Tibial nerve (tissue), 4 donors: ENCODE data around the gene SAPCD2. TPM values are rescaled to one million over a fixed set of nuclear protein-coding genes. Genes with fewer than 3 reads are reported as not detected.
A peak's percentile ranks its signal among the peaks of the same experiment; 100 is the strongest.

ENCODE experiments used
- DNase-seq, 2 donors: peaks; one replicate each; pipeline ENCODE4 v3.0.0-alpha.2; 2019; ENCODE audit warnings: low spot score in 2 of 2
- H3K27ac ChIP-seq, 4 donors: fragments of 200-600 bp; sonication (generic) in 3 of 4; one replicate each; pipeline ENCODE4 v1.5.1; 2017 to 2019; ENCODE audit warnings: mild to moderate bottlenecking in 1 of 4
- H3K27me3 ChIP-seq, 2 donors: fragments of 200-600 bp; sonication (generic) in 1 of 2; one replicate each; pipeline versions ENCODE4 v1.5.1 to v1.6.0; 2017 to 2019
- H3K36me3 ChIP-seq, 3 donors: fragments of 200-600 bp; sonication (generic); one replicate each; pipeline ENCODE4 v1.5.1; 2018 to 2019
- H3K4me1 ChIP-seq, 4 donors: fragments of 200-600 bp; sonication (generic) in 3 of 4; one replicate each; pipeline ENCODE4 v1.5.1; 2017 to 2019
- H3K4me3 ChIP-seq, 4 donors: fragments of 200-600 bp; sonication (generic) in 3 of 4; one replicate each; pipeline ENCODE4 v1.5.1; 2017 to 2019; ENCODE audit warnings: mild to moderate bottlenecking in 1 of 4, moderate library complexity in 1 of 4
- H3K9me3 ChIP-seq, 4 donors: fragments of 200-600 bp; sonication (generic) in 3 of 4; one replicate each; pipeline ENCODE4 v1.5.1; 2017 to 2019
- CTCF ChIP-seq, 5 experiments: fragments of 200-600 bp in 3 of 5; fragments of 450-650 bp in 2 of 5; sonication (generic) in 3 of 5; IDR thresholded peaks; one replicate each; pipeline ENCODE4 v1.5.1; 2016 to 2019; ENCODE audit warnings: antibody characterized with exemption in 5 of 5, mild to moderate bottlenecking in 3 of 5, moderate library complexity in 2 of 5
- EP300 ChIP-seq, 2 donors: sonication (generic); formaldehyde crosslinking; IDR thresholded peaks; one replicate each; pipeline ENCODE4 v1.6.1; 2017; ENCODE audit warnings: antibody characterized with exemption in 2 of 2, mild to moderate bottlenecking in 1 of 2
- POLR2A ChIP-seq, 2 donors: fragments of 450-650 bp; IDR thresholded peaks; one replicate each; pipeline ENCODE4 v1.6.1; 2017; ENCODE audit warnings: antibody characterized with exemption in 2 of 2, mild to moderate bottlenecking in 2 of 2, moderate library complexity in 2 of 2
- WGBS, 2 donors: methylation state at CpG; one replicate each; pipeline ENCODE4 v1.1.5; 2018; 5-methylcytosine and 5-hydroxymethylcytosine counted together
- small RNA-seq: library from RNA; depleted of rRNA; stranded (forward); fragments of <200 nt; gene quantifications from one replicate; pipeline ENCODE3, GENCODE V24; 2016
- total RNA-seq, 4 donors: library from RNA; depleted of rRNA; stranded (reverse); fragments of >200 nt; gene quantifications; one replicate each; pipeline ENCODE4 v1.1.0, GENCODE V29; 2016

Gene SAPCD2
- total RNA-seq, 4 donors from 2014 or later, result 0.22 to 0.90 TPM; not detected in 2

DNA sequence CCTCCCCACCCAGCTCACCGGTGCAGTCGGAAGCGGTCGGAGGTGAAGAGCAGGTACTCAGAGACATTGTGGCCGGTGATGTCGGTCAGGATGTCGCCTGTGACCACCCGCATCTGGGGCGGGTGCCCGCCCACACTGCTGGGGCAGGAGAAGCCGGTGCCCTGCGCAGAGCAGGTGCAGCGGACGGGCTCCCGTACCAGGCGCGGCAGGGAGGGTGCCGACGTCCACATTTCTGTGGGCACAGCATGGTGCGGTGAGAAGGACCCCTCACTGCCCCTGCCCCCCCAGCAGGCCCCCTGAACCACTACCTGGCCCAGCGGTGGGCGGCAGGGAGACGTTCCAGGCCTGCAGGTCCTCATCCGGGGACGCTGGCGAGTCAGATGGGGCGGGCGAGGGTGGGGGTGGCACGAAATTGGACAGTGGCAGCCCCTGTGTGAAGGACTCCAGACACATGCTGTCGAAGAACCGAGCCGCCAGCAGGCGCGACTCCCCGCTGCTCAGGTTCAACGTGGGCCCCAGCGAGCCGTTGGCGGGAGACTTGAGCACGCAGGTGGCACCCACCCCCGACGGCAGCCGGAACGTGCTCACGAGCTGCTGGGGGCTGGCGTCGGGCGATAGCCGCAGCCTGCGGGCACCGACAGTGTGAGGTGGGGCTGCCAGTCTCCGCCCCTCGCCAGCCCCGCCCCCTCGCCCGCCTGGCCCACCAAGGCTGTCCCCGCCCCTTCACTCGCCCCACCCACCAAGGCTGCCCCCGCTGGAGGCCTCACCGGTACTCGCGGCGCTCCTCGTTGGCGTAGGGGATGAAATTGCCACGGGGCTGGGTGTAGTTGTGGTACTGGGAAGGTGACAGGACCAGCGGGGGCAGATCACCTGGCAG, 57.4 kb downstream of the SAPCD2 start:
- no peaks in the 10 kb centered on the region for H3K9me3 ChIP-seq

More for the DNA sequence above, 57.4 kb downstream of the SAPCD2 start:
- peak overlapping the region in 1 of 4 donors; percentile 14 for H3K27ac ChIP-seq
- peaks cover 4 to 100% (median 26%) of the 10 kb centered on the region in 3 donors for H3K36me3 ChIP-seq
- H3K4me3 ChIP-seq, result no peak overlapping the region
- WGBS, 2 donors, result 88 to 91% methylated on average over 36 to 44 of the region's 67 CpGs
- H3K27me3 ChIP-seq, result no peaks in the 10 kb centered on the region
- no peak for TF ChIP-seq POLR2A (IDR thresholded peaks at IDR 0.05)
- no peak for TF ChIP-seq EP300 (IDR thresholded peaks at IDR 0.05)
- no peak for TF ChIP-seq CTCF (IDR thresholded peaks at IDR 0.05)
- DNase-seq, result no peak
- peaks cover 0 to 4% (median 0%) of the 10 kb centered on the region in 4 donors for H3K4me1 ChIP-seq

Small RNA genes lying within 50 kb of the gene (small RNA-seq; reads per million reads assigned to genes)
- not detected for gene RF00153

Other genes starting within 250 kb of the SAPCD2 start
- gene AJM1, start 228.1 kb downstream of the SAPCD2 start, total RNA-seq, result 1 to 10 TPM; 2.0 to 3.9 (median 3.7) TPM
- gene PHPT1, start 221.1 kb downstream of the SAPCD2 start, total RNA-seq, result 10 to 100 TPM; 42.6 to 71.0 (median 66.7) TPM
- 1 to 10 TPM; 1.5 to 8.1 (median 4.4) TPM for gene MAMDC4, start 218.2 kb downstream of the SAPCD2 start, total RNA-seq
- gene EDF1, start 204.2 kb downstream of the SAPCD2 start, total RNA-seq, result 100 to 1,000 TPM; 251 to 337 (median 266) TPM
- gene TRAF2, start 184.0 kb downstream of the SAPCD2 start, total RNA-seq, result 10 to 100 TPM in 3 of 4 donors, 1 to 10 TPM in 1; 5.0 to 10.8 (median 10.6) TPM
- 100 to 1,000 TPM; 138 to 227 (median 193) TPM for gene FBXW5, start 125.8 kb downstream of the SAPCD2 start, total RNA-seq
- gene C8G, start 125.3 kb downstream of the SAPCD2 start, total RNA-seq, result 1 to 10 TPM in 2 of 4 donors, not detected in 2; 3.3 to 5.1 TPM
- 10 to 100 TPM in 2 of 4 donors, 1 to 10 TPM in 2; 2.4 to 16.8 (median 7.8) TPM for gene LCN12, start 118.3 kb downstream of the SAPCD2 start, total RNA-seq
- gene PTGDS, start 93.1 kb downstream of the SAPCD2 start, total RNA-seq, result 1,000 to 10,000 TPM; 1,059 to 8,972 (median 6,550) TPM
- 10 to 100 TPM; 14.7 to 86.3 (median 64.3) TPM for gene LCNL1, start 87.6 kb downstream of the SAPCD2 start, total RNA-seq
- gene PAXX, start 78.1 kb downstream of the SAPCD2 start, total RNA-seq, result 100 to 1,000 TPM in 1 of 4 donors, 10 to 100 TPM in 3; 65.7 to 142 (median 68.9) TPM
- 100 to 1,000 TPM in 1 of 4 donors, 10 to 100 TPM in 2, 1 to 10 TPM in 1; 1.2 to 120 (median 38.0) TPM for gene CLIC3, start 74.0 kb downstream of the SAPCD2 start, total RNA-seq
- gene ABCA2, start 42.3 kb downstream of the SAPCD2 start, total RNA-seq, result 100 to 1,000 TPM; 136 to 291 (median 196) TPM
- gene FUT7, start 38.5 kb downstream of the SAPCD2 start, total RNA-seq, result under 1 TPM in 1 of 4 donors, not detected in 3; 0.60 TPM
- 100 to 1,000 TPM in 3 of 4 donors, 10 to 100 TPM in 1; 80.6 to 269 (median 182) TPM for gene NPDC1, start 24.4 kb downstream of the SAPCD2 start, total RNA-seq
- gene ENTPD2, start 16.5 kb downstream of the SAPCD2 start, total RNA-seq, result 10 to 100 TPM in 3 of 4 donors, 1 to 10 TPM in 1; 7.0 to 21.0 (median 18.1) TPM
- 10 to 100 TPM in 2 of 4 donors, 1 to 10 TPM in 2; 8.1 to 20.7 (median 12.3) TPM for gene UAP1L1, start 7.0 kb upstream of the SAPCD2 start, total RNA-seq
- 10 to 100 TPM; 47.3 to 58.1 (median 52.1) TPM for gene MAN1B1, start 16.4 kb upstream of the SAPCD2 start, total RNA-seq
- 100 to 1,000 TPM in 3 of 4 donors, 10 to 100 TPM in 1; 74.7 to 272 (median 145) TPM for gene DPP7, start 44.2 kb upstream of the SAPCD2 start, total RNA-seq
- gene GRIN1, start 68.6 kb upstream of the SAPCD2 start, total RNA-seq, result under 1 TPM in 1 of 4 donors, not detected in 3; 0.21 TPM
- not detected for gene LRRC26, start 99.5 kb upstream of the SAPCD2 start, total RNA-seq
- not detected for gene TMEM210, start 101.5 kb upstream of the SAPCD2 start, total RNA-seq
- 10 to 100 TPM; 41.6 to 73.0 (median 58.9) TPM for gene ANAPC2, start 118.0 kb upstream of the SAPCD2 start, total RNA-seq
- gene SSNA1, start 118.1 kb upstream of the SAPCD2 start, total RNA-seq, result 10 to 100 TPM; 37.3 to 73.9 (median 53.5) TPM
- 10 to 100 TPM in 1 of 4 donors, 1 to 10 TPM in 3; 6.8 to 12.3 (median 8.9) TPM for gene TPRN, start 130.2 kb upstream of the SAPCD2 start, total RNA-seq
- gene TMEM203, start 135.1 kb upstream of the SAPCD2 start, total RNA-seq, result 10 to 100 TPM; 23.1 to 47.9 (median 30.0) TPM
- gene NDOR1, start 135.1 kb upstream of the SAPCD2 start, total RNA-seq, result 10 to 100 TPM in 3 of 4 donors, 1 to 10 TPM in 1; 9.4 to 20.1 (median 14.3) TPM
- gene RNF208, start 151.7 kb upstream of the SAPCD2 start, total RNA-seq, result 1 to 10 TPM in 3 of 4 donors, under 1 TPM in 1; 0.63 to 8.1 (median 1.5) TPM
- not detected for gene CYSRT1, start 154.6 kb upstream of the SAPCD2 start, total RNA-seq
- gene RNF224, start 156.9 kb upstream of the SAPCD2 start, total RNA-seq, result not detected
- not detected for gene SLC34A3, start 160.3 kb upstream of the SAPCD2 start, total RNA-seq
- gene TUBB4B, start 170.7 kb upstream of the SAPCD2 start, total RNA-seq, result 100 to 1,000 TPM; 102 to 190 (median 161) TPM
- gene STPG3, start 180.7 kb upstream of the SAPCD2 start, total RNA-seq, result not detected
- gene NELFB, start 184.8 kb upstream of the SAPCD2 start, total RNA-seq, result 10 to 100 TPM; 29.7 to 52.0 (median 38.7) TPM
- gene TOR4A, start 207.2 kb upstream of the SAPCD2 start, total RNA-seq, result 10 to 100 TPM in 1 of 4 donors, 1 to 10 TPM in 3; 3.3 to 11.4 (median 4.3) TPM
- 10 to 100 TPM in 1 of 4 donors, 1 to 10 TPM in 3; 3.1 to 13.5 (median 3.9) TPM for gene NRARP, start 231.7 kb upstream of the SAPCD2 start, total RNA-seq